ENCODE results near the gene CDIPT. TPM values are rescaled to one million over a fixed set of nuclear protein-coding genes. Genes with fewer than 3 reads are reported as not detected.
"Not testable (repeated sequence)": the region's sequence is repeated elsewhere in the genome, so short reads cannot be mapped to it uniquely, and the experiment has no call there.

CDIPT gene
- total RNA-seq, 2 donors from 2014 or later, result 39.6 TPM

DNA sequence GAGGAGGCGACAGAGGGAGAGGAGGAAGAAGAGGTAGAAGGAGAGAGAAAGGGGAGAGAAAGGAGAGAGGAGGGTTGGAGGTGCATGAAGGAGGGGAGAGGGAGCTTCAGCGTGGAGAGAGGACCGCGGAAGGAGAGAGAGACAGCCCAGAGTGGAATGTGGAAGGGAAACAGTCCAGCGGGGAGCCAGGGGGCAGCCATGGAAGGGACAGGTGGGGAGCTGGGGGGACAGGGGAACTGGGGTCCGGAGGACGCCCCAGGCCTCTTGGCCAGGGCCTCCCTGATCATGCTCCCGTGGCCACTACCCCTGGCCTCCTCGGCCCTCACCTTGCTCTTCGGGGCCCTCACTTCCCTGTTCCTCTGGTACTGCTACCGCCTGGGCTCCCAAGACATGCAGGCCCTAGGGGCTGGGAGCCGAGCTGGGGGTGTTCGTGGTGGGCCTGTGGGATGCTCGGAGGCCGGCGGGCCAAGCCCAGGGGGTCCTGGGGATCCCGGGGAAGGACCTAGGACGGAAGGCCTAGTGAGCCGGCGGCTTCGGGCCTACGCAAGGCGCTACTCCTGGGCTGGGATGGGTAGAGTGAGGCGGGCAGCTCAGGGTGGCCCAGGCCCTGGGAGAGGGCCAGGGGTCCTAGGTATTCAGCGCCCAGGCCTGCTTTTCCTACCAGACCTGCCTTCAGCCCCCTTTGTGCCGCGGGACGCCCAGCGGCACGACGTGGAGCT lies 38.0 kb upstream of the CDIPT start:
- Mint-ChIP-seq H3K4me1 (peaks cover 12% of the 10 kb centered on the region), H3K27me3 (peaks cover 25% of the 10 kb centered on the region), H3K36me3 (ENCODE audit: low read depth) (peaks cover 5% of the 10 kb centered on the region), H3K27ac (no peak overlapping the region), H3K4me3 (peak overlapping the region; percentile 86)
- DNase-seq (no peak), ATAC-seq (no peak)
- no peaks in the 10 kb centered on the region for H3K9me3 ChIP-seq (ENCODE audit: control insufficient read depth, low read length, poor library complexity, severe bottlenecking)

DNA sequence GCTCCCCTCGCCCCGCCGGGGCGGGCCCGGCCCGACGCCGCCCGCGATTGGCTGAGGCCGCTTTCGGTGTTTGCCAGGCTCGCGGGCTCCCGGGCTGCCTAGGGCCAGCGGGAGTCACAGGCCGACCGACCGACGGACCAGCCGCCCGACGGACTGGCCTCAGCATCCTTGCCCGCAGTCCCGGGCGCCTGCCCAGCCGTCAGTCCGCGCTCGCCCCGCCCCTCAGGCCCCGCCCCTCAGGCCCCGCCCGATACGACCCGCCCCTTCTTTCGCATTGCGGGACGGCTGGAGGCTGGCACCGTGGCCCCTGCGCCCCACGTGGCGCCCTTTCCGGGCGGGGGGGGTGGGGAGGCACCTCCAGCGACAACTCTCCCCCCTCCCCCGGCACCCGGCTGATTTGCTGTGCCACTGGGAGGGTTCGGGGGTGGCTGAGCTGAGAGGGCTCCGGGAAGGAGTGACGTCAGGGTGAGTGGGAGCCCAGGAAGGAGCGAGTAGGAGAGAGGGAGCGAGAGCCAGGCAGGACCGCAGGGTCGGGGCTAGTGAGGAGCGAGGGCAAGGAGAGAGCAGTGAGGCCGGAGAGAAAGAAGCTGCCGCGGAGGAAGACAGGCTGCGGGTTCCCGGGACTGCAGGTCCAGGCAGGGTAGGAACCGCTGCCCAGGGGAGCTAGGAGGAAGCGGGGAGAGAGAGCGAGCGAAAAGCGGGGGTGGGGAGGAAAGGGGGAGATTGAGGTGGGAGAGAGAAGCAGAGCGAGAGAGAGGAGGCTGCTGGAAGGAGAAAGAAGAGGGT lies 37.3 kb upstream of the CDIPT start, which contains the start of gene ASPHD1:
Gene ASPHD1 (plus strand): TSS at position 387 of the 786 bp plus-strand sequence. CDS start 484 bp downstream, outside the sequence.
- peaks cover 5% of the 10 kb centered on the region for H3K36me3 Mint-ChIP-seq (ENCODE audit: low read depth)
- DNase-seq (peak in 2 of 3 donors; percentile 67 to 76), ATAC-seq (peak; percentile 91)
- H3K27me3 Mint-ChIP-seq, result peaks cover 33% of the 10 kb centered on the region
- no peak within 1 kb of the TSS for H3K27ac Mint-ChIP-seq
- peaks cover 12% of the 10 kb centered on the region for H3K4me1 Mint-ChIP-seq
- no peaks in the 10 kb centered on the region for H3K9me3 ChIP-seq (ENCODE audit: control insufficient read depth, low read length, poor library complexity, severe bottlenecking)
- peak within 1 kb of the TSS; percentile 86 for H3K4me3 Mint-ChIP-seq

DNA sequence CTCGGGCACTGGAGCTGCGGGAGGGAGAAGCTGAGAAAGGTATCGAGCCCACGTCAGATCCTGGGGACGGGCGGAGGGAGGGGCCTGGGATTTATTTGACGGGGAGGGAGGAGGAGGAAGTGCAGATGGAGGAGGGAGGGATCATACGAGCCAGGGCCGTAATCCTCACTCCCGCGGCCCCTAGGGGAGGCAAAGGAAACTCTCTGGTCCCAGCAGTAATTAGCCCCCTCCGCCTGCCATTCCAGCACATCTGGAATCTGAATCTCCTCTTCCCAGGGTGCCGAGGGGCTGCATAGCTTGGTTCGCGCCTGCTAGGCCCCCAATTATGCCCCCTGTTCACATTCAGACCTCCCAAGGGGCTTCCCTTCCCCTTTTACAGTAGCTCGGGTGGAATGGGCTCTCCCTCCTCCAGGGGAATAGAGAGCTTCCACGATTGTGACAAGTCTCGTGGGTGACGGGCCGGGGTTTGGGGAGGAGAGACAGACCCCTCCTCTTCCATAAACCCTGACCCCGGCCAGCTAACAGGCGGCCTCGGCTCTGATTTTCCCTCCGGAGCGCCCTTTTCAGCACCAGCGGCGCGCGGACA lies 36.6 kb upstream of the CDIPT start, which contains the start of gene SEZ6L2:
Gene SEZ6L2 (minus strand): TSS at position 35 of the 586 bp plus-strand sequence. CDS start 531 bp downstream, outside the sequence.
- H3K4me3 Mint-ChIP-seq, result peak within 1 kb of the TSS; percentile 86
- H3K27ac Mint-ChIP-seq, result no peak within 1 kb of the TSS
- ATAC-seq, result no peak
- peak in 1 of 3 donors; percentile 82 for DNase-seq
- H3K4me1 Mint-ChIP-seq, result peaks cover 12% of the 10 kb centered on the region
- no peaks in the 10 kb centered on the region for H3K9me3 ChIP-seq (ENCODE audit: control insufficient read depth, low read length, poor library complexity, severe bottlenecking)
- H3K27me3 Mint-ChIP-seq, result peaks cover 35% of the 10 kb centered on the region
- H3K36me3 Mint-ChIP-seq (ENCODE audit: low read depth), result peaks cover 5% of the 10 kb centered on the region

DNA sequence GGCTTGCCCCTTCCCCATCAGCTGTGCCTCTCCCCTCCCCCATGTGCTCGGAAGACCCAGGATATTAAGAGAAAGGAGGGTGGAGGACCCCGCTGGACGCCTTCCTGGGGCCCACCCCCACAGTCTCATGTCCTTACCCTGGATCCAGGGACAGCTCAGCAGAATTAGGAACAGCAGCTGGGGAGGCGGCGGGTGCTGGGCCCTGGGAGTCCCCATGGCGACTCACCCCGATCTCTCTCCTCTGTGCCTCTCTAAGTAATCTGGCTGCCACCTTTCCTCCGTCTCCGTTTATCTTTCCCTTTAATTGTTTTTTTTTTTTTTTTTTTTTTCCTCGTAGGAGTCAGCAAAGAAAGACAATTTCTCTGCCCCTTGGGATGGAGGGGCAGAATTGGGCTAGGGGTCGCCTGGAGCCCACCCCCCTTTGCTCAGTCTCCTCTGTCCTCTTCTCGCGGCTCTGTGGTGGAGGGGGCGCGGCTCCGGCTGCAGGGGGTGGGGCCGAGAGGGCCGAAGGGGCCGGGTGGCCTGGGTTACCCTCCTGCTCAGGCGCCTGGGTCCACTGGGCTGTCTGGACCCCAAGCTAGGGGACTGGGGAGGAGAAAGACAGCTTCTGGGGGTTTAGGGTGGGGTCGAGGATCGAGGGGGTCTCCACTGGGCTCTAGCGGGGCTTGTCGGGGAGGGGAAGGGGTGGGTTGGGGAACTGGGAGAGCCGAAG lies 35.9 kb upstream of the CDIPT start:
- no peak overlapping the region for H3K27ac Mint-ChIP-seq
- peaks cover 12% of the 10 kb centered on the region for H3K4me1 Mint-ChIP-seq
- DNase-seq (no peak), ATAC-seq (no peak)
- no peaks in the 10 kb centered on the region for H3K9me3 ChIP-seq (ENCODE audit: control insufficient read depth, low read length, poor library complexity, severe bottlenecking)
- peaks cover 35% of the 10 kb centered on the region for H3K27me3 Mint-ChIP-seq
- H3K36me3 Mint-ChIP-seq (ENCODE audit: low read depth), result peaks cover 5% of the 10 kb centered on the region
- H3K4me3 Mint-ChIP-seq, result peak overlapping the region; percentile 41

DNA sequence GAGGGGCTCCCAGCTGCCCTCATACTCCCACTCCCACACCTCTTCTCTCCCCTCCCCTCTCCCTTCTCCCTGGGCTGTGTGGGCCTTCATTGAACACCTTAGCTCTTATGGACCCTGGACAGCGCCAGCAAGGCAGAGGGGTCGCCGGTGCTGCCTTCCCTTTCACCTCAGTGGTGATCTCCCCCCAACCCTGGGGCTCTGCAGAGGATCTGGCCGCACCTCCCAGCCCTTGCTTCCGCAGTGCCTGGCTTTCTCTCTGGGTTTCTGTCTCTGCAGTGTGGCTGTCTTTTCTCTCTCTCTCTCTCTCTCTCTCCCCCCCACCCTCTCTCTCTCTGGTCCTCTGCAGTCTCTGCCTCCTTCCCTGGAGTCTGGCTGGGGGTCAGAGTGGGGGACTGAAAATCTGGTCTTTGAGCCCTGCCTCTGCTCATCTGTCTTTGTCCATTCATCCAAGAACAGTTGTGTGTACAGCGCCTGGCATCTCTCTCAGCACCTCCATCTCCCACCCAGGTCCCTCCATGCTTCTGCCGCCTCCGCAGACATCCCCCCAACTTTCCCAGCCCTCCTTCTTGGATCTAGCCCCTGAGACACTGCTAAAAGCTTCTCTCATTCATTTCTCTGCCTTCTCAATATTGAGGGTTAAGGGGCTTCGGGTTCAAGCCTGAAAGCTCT lies 35.2 kb upstream of the CDIPT start:
- H3K9me3 ChIP-seq (ENCODE audit: control insufficient read depth, low read length, poor library complexity, severe bottlenecking), result no peaks in the 10 kb centered on the region
- H3K36me3 Mint-ChIP-seq (ENCODE audit: low read depth), result peaks cover 5% of the 10 kb centered on the region
- H3K4me1 Mint-ChIP-seq, result peaks cover 8% of the 10 kb centered on the region
- ATAC-seq (no peak), DNase-seq (no peak)
- no peak overlapping the region for H3K4me3 Mint-ChIP-seq
- no peak overlapping the region for H3K27ac Mint-ChIP-seq
- H3K27me3 Mint-ChIP-seq, result peaks cover 35% of the 10 kb centered on the region

DNA sequence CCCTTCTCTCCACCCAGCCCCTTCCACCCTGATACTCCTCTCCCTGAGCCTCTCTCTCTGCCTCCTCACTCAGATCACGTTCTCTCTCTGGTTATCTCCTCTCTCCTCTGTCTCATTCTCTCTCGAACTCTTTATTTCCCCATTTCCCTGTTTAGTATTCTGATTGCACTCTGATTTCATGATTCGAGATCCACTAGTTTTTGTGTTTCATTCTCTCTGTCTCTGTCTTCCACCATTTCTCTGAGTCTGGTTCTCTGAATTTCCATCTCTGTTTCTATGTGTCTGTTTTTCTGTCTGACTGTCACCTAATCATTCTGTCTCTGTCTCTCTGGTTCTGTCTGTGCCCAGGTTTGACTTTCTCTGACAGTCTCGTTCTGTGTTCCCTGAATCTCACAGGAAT lies 34.3 kb upstream of the CDIPT start:
- H3K9me3 ChIP-seq (ENCODE audit: control insufficient read depth, low read length, poor library complexity, severe bottlenecking), result no peaks in the 10 kb centered on the region
- peaks cover 35% of the 10 kb centered on the region for H3K27me3 Mint-ChIP-seq
- ATAC-seq (no peak), DNase-seq (no peak)
- H3K4me3 Mint-ChIP-seq, result no peak overlapping the region
- peaks cover 5% of the 10 kb centered on the region for H3K36me3 Mint-ChIP-seq (ENCODE audit: low read depth)
- peaks cover 8% of the 10 kb centered on the region for H3K4me1 Mint-ChIP-seq
- no peak overlapping the region for H3K27ac Mint-ChIP-seq

DNA sequence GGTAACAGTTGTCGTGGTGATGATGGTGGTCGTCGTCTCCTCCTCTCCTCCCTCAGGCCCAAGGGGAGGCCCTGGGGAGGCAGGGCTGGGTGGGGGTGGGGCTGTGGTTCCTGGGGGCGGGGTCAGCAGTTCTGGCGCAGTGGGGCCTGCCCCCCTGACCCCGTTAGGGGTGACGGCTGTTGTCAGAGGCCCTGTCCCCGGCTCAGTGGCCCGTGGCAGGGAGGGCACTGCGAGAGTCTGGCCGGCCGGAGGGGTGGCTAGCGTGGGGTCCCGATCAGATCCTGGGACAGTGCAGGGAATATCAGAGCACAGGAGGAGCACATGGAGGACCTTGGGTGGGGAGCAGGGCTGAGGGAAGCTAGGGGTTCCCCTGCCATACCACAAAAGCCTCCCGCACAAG lies 33.8 kb upstream of the CDIPT start:
- peaks cover 5% of the 10 kb centered on the region for H3K36me3 Mint-ChIP-seq (ENCODE audit: low read depth)
- no peak for ATAC-seq
- H3K4me1 Mint-ChIP-seq, result peaks cover 8% of the 10 kb centered on the region
- no peak for DNase-seq
- H3K27ac Mint-ChIP-seq, result no peak overlapping the region
- no peak overlapping the region for H3K4me3 Mint-ChIP-seq
- peaks cover 35% of the 10 kb centered on the region for H3K27me3 Mint-ChIP-seq
- no peaks in the 10 kb centered on the region for H3K9me3 ChIP-seq (ENCODE audit: control insufficient read depth, low read length, poor library complexity, severe bottlenecking)

DNA sequence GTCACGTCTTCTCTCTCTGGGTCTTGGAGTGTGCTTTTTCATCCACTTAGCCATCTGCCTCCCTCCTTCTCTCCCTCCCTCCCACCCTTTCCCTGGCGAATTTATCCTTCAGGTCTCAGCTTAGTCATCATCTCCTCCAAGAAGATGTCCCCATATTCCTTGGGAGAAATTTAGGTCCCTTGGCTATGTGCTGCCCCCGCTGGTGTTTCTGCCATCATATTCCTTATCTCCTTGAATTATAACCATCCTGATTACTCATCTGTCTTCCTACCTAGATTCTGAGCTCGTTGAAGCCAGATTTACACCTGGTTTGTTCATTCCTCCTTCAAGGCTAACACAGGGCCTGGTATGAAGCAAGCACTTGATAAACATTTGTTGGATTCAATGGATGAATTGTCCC lies 31.3 kb upstream of the CDIPT start:
- no peak for ATAC-seq

DNA sequence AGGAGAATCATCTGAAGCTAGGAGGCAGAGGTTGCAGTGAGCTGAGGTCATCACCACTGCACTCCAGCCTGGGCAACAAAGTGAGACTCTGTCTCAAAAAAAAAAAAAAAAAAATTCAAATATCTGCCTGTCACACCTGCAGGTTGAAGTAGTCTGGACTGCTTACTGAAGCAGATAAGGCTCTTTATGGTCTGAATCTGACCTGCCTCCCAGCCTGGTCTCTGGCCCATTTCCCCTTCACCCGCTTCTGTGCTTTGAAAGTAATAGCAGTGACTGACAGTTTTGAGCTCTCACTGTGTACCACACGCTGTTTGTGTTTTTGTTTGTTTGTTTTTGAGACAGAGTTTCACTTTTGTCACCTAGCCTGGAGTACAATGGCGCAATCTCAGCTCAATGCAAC lies 30.5 kb upstream of the CDIPT start:
- H3K9me3 ChIP-seq (ENCODE audit: control insufficient read depth, low read length, poor library complexity, severe bottlenecking), result no peaks in the 10 kb centered on the region
- Mint-ChIP-seq H3K4me3 (no peak overlapping the region), H3K27ac (no peak overlapping the region), H3K36me3 (ENCODE audit: low read depth) (peaks cover 5% of the 10 kb centered on the region), H3K27me3 (peaks cover 32% of the 10 kb centered on the region), H3K4me1 (no peaks in the 10 kb centered on the region)
- DNase-seq, result no peak
- ATAC-seq, result no peak

More for the DNA sequence above, 31.3 kb upstream of the CDIPT start:
- peaks cover 2% of the 10 kb centered on the region for H3K4me1 Mint-ChIP-seq
- H3K9me3 ChIP-seq (ENCODE audit: control insufficient read depth, low read length, poor library complexity, severe bottlenecking), result no peaks in the 10 kb centered on the region
- H3K36me3 Mint-ChIP-seq (ENCODE audit: low read depth), result peaks cover 5% of the 10 kb centered on the region
- DNase-seq, result no peak
- H3K27me3 Mint-ChIP-seq, result peaks cover 35% of the 10 kb centered on the region
- no peak overlapping the region for H3K27ac Mint-ChIP-seq
- no peak overlapping the region for H3K4me3 Mint-ChIP-seq

DNA sequence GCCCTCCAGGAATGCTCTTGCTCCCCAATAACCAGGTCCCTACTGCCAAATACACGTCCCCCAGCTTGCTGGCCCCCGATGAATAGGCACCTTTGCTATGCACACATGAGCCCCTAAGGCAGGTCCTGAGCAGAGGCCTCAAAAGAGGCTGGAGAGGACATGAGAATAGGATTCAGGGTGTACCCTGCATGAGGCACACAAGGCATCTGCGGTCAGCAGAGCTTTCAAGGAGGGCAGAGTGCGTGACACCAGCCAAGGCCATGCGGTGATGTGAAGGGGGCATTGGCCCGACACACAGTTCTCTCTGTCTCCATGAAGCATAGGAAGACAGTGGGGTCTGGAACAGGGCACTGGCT lies 29.4 kb upstream of the CDIPT start:
- H3K27me3 Mint-ChIP-seq, result peaks cover 20% of the 10 kb centered on the region
- no peak overlapping the region for H3K27ac Mint-ChIP-seq
- DNase-seq, result no peak
- no peak for ATAC-seq
- no peaks in the 10 kb centered on the region for H3K4me1 Mint-ChIP-seq
- no peak overlapping the region for H3K4me3 Mint-ChIP-seq
- H3K36me3 Mint-ChIP-seq (ENCODE audit: low read depth), result peaks cover 3% of the 10 kb centered on the region
- no peaks in the 10 kb centered on the region for H3K9me3 ChIP-seq (ENCODE audit: control insufficient read depth, low read length, poor library complexity, severe bottlenecking)

DNA sequence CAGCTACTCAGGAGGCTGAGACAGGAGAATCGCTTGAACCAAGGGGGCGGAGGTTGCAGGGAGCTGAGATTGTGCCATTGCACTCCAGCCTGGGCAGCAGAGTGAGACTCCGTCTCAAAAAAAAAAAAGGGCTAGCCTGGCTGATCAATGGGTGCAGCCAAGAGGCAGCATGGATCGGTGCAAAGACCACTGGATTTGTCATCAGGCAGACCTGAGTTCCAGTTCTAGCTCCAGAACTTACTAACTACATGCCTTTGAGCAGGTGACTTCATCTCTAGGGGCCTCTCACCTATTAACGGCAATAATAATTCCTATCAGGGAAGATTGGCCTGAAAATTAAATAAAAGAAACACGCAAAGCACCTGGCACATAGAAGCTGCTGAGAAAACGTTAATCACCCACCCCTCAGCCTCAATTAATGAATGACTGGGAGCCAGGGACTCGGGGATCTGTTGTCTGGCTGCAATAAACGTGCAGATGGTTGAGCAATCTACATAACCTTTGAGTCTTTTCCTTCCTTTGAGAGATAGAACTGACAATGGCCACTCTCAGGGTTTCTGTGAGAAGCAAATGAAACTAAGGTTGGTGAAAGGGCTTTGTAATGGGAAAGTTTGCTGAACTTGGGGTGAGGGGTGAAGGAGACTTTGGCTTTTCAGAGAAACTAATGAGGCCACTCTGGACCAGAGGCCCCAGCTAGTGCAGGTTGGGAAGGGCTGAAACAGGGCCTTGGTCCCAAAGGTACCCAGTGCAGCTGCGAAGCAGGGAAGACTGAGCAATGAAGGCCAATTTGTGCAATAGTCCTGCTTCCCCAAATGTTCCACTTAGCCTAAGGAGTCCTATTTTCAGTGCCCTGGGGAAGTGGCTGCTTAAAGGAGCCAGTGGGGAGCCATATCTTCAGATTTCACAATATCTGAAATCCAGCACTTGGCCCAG lies 28.8 kb upstream of the CDIPT start:
- Mint-ChIP-seq H3K36me3 (ENCODE audit: low read depth) (no peaks in the 10 kb centered on the region), H3K4me1 (no peaks in the 10 kb centered on the region), H3K27ac (no peak overlapping the region), H3K27me3 (peaks cover 16% of the 10 kb centered on the region), H3K4me3 (no peak overlapping the region)
- ATAC-seq (no peak), DNase-seq (no peak)
- no peaks in the 10 kb centered on the region for H3K9me3 ChIP-seq (ENCODE audit: control insufficient read depth, low read length, poor library complexity, severe bottlenecking)

DNA sequence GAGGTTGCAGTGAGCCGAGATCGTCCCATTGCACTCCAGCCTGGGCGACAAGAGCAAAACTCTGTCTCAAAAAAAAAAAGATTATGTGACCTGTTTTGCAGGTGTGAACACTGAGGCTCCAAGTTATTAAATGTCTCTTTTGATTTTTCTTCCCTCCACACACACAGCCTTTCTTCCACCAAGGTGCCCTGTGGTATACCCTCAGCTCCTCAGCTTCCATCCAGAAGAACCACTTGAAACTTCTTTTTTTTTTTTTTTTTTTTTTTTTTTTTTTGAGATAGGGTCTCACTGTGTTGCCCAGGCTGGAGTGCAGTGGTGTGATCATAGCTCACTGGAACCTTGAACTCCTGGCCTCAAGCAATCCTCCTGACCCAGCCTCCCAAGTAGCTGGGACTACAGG lies 26.3 kb upstream of the CDIPT start:
- H3K36me3 Mint-ChIP-seq (ENCODE audit: low read depth); DNase-seq; H3K27ac Mint-ChIP-seq; H3K27me3 Mint-ChIP-seq; H3K4me1 Mint-ChIP-seq; H3K4me3 Mint-ChIP-seq; ATAC-seq; H3K9me3 ChIP-seq (ENCODE audit: control insufficient read depth, low read length, poor library complexity, severe bottlenecking): not testable (repeated sequence)
